Stimulated activated CD4-positive, alpha-beta T cell treated with anti-CD3 and anti-CD28 coated beads, Interleukin-4, amount 100 ng/mL, for 1 hour (primary cell): Measurements from ENCODE around the gene TTYH2.
A peak's percentile ranks its signal among the peaks of the same experiment; 100 is the strongest.
"Not testable (repeated sequence)": the region's sequence is repeated elsewhere in the genome, so short reads cannot be mapped to it uniquely, and the experiment has no call there.

Experiments
- DNase-seq: peaks from one replicate; pipeline ENCODE4 v3.0.0-alpha.2; 2020

Gene TTYH2, protein sequence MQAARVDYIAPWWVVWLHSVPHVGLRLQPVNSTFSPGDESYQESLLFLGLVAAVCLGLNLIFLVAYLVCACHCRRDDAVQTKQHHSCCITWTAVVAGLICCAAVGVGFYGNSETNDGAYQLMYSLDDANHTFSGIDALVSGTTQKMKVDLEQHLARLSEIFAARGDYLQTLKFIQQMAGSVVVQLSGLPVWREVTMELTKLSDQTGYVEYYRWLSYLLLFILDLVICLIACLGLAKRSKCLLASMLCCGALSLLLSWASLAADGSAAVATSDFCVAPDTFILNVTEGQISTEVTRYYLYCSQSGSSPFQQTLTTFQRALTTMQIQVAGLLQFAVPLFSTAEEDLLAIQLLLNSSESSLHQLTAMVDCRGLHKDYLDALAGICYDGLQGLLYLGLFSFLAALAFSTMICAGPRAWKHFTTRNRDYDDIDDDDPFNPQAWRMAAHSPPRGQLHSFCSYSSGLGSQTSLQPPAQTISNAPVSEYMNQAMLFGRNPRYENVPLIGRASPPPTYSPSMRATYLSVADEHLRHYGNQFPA

DNA sequence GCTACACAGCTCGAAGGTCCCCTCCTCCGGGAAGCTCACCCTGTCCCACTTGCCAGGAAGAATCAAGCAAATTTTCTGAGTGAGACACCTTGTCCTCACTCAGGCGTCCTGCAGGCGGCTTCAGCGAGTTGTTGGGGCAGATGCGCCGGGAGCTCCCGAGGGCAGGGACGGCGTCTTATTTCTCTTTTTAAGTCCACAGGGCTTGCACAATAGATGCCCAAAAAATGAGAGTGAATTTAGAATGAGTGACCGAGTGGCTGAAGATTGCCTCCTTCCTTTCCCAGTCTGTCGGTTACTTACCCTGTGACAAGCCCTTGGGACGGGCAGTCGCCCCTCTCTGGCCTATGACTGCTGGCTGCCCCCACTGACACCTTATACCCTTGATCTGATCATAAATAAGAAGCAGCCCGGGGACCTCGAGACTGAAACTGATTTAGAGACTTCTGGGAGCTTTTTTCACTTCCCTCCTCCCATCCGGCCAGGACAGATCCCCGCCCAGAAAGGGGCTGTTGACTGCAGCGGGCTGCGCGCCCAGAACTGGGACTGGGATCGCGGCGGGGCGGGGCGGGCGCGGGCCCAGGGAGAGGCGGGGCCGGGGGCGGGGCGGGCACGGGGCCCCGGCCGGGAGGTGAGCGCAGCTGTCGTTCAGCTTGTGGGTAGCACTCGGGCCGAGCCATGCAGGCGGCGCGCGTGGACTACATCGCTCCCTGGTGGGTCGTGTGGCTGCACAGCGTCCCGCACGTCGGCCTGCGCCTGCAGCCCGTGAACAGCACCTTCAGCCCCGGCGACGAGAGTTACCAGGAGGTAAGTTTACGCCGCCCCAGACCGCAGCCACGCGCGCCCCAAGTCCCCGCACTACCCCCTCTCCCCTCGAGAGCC, at the start of gene TTYH2:
Gene TTYH2, plus strand, starts transcription at position 659 of the 879 bp plus-strand sequence. Its CDS starts 17 bp downstream, at position 676.
- DNase-seq = peak; percentile 69

DNA sequence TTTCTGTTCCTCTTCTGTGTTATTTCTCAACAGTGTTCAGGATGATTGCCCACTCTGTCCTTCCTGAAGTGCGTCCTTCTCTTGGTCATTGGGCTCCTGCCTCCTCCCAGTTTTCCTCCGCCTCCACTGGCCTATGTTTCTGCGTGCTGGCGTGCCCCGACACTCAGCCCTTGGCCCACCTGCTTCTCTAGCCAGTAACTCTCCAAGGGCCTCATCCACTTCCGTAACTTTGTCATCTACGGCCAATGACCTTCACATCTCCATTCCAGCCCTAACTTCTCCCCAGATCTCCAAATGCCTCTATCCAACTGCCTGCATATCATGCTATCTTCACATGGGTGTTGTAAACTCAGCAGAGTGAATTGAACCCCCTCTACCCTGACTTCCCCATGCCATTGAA, 49.5 kb upstream of the TTYH2 start:
- no peak for DNase-seq

DNA sequence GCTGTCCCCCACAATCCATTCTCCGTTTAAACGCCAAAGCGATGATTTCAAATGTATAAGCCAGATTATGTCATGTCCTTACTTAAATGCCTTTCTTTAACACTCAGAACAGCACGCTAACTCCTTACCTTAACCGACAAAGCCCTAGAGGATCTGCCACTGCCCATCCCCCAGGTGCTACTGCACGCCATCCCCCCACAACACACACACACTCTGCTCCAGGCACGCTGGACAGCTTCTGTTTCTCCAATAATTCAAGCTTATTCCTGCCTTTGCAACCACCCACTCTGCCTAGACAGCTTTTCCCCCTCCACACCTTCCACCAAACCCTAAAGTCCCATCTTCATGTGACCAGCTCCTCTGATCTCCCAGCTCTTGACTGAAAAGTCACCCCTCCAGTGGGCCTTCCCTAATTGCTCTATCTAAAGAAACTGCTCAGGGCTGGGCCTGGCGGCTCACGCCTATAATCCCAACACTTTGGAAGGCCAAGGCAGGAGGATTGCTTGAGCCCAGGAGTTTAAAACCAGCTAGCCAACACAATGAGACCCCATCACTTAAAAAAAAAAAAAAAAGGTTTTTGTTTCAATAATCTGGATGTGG, 48.8 kb upstream of the TTYH2 start:
- DNase-seq = no peak

DNA sequence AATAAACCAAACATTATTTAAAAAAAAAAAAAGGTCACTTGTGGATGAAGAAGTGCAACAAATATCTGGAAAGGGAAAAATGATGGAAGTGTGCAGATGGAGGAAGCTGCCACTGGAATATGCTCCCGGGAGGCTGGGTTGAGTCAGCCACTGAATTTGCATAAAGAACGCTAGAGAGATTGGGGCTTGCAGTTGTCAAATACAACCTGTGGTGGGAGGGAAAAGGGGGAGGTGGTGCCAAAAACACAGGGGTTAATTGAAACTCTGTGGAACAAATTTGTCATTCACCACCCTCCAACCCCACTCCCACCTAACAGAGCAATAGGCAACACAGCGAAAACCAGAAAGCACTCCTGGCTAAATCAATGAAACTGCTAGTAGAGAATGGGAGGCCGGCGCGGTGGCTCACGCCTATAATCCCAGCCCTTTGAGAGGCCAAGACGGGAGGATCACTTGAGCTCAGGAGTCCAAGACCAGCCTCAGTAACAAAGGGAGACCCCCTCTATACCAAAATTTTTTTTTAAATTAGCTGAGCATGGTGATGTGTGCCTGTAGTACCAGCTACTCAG, 47.5 kb upstream of the TTYH2 start:
- DNase-seq = no peak

DNA sequence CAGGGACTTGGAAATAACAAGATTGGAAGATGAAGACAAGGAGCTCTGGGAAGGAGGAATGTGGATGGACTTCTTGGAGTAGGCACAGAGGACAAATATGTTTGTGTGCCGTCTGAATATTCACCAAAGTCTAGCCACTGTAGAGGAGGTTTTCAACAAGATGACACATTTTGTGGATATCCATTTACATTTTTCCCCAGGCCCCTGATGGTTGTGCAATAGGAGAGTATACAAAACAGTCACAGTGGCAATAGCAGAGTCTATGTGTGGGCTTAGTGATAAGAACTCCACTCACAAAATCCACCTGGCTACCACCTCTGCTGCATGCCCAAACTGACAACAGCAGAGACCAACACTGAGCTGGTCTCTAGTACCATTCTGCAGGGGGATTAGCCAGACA, 42.4 kb upstream of the TTYH2 start:
- no peak for DNase-seq

DNA sequence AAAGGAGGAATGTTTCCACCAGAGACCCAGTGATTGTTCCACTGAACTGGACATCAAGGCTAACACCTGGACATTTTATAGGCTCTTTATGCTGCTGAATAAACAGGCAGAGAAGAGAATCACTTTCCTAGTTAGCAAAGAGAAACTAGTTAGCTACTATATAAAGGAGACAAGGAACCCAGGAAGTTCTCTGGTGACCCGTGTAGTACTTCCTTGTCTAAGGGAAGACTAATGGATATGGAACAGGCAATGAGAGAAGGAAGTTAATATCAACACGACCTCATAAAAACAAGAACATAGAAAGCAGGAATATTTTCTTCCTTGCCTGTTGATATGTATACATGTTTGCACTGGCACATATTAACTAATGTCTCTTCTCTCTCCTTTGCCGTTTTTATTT, 40.7 kb upstream of the TTYH2 start:
- DNase-seq = no peak

DNA sequence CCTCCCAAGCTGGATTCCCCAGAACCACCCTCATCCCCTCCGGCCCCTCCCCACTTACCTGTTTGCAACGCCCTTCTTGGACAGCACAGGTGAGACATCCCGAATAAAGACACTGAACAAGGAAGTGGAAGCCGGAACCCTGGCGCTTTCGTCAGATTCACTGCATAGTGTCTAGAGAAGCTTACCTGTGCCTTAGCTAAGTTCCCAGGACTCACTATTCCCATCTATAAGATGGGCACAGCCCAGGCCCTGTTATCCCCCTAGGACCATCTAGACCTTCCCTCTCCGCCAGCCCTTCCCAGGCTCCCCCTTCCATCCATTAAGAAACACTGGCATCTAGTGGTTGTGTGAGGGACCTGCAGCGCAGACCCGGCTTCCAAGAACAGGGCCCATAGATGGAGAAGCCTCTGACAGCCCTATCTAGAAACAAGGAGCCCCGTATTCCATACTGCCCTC, 36.8 kb upstream of the TTYH2 start:
- peak; percentile 35 for DNase-seq

DNA sequence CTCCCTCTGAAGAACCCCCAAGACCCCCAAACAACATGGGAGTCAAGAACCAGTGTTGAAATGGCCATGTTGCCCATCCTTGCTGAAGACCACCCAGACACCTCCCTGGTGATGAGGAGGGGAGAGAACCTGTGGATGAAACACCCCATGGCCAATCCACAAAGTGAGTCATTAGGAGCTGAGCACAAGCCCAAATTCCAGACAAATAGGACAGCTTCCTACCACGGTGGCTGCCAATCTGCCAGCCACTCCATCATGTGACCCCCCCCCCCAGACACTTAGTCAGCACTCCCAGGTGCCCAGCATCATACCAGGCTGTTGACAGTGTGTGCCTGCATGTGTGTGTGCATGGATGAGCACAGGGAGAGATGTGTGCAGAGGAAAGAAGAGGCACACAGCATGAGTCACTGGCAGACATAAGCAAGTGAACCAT, 36.3 kb upstream of the TTYH2 start:
- no peak for DNase-seq

DNA sequence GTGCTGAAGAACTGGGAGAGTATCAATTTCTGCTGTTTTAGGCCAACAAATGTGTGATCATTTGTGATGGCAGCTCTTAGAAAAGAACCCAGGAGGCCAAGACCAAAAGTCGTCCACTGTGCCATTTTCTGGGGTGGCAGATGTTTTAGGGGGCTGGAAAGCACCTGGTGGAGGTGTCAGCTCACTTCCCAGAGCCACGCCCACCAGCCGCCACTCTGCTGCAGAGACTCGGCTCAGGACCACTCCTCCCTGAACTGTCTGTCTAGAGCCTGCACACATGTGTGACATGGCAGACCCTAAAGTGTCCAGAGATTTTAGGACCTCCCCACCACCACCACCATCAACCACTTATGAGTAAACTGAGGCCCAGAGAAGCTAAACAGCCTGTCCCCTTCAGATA, 33.8 kb upstream of the TTYH2 start:
- no peak for DNase-seq

DNA sequence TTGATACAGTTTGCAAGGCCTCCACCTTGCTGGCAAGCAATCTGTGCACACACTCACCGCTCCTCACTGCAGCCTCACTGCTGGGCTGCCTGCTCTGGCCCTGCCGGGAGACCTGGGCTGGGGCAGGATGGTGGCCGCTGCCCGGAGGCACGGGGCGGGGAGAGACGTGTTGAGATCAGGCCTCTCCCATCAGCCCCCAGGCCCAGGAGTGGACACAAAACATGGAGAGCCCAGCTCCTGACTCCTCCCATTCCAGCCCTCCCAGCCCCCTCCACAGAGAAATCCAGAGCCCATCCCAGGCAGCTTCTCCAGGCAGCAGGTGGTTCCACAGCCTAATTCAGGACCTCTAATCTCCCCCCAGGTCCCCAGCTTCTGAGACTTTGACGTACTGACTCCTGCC, 33.0 kb upstream of the TTYH2 start:
- DNase-seq = no peak

DNA sequence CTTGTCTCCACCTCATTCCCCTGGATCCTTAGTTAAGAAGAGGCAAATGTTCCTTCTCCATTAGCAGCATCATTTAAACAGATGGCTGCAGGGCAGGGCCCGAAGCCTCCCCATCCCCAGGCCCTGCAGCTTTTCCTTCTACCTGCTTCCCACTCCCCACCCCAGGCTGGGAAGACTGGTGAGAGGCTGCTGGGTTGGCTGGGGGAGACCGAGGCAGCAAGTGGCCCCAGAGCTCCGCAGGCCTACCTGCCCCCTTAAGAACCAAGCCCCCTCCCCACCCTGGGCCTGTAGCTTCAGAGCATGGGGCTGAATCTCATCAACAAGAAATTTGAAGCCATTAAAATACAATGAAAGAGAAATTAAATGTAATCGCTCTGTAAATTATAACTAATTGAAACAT, 32.0 kb upstream of the TTYH2 start:
- DNase-seq = no peak

DNA sequence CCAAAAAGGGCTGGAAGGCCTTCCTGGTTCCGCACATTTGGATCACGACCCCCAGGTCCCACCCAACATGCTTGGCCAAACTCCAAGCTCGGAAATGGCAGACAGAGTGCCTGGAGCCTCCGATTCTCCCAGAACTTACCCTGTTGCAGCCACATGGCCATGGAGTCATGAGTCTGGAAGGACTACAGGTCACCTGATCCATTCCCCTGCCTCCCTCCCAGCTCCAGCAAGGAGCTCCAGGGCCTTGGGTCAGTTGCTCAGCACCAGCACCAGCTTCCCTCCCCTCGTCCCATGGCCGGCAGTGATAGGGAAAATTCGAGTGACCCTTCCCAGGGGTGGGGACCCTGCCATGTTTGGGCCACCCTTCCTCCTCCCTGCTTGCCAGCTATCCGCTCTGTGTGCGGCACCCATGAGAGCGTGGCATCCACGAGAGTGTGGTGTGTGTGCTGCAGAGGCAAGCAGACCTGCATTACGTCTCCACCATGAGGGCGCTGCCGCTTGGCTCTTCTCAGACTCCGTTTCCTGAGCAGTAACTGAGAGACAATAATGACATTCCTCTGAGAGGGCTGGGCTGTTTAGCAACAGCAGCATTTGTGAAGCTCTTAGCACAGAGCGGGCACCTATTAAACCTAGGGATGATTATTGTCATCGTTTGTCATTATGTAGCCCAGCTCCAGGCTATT, 31.2 kb upstream of the TTYH2 start:
- DNase-seq = no peak

DNA sequence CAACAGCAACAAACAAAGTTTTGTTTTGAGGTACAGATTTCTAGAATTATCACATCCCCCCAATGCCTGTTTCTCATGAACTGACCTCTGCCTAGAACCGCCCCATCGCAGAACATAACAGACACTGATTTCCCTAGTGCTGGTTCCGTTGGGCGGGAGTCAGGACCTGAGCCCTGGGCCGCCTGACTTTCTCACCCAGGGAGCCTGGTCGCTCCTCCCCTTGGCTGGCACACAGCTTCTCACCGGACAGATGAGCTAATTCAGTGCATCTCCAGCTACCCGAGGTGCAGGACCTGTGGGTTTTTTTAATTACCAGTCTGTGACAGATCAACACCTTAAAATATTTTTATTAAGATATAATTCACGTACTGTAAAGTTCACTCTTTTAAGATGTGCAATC, 30.0 kb upstream of the TTYH2 start:
- no peak for DNase-seq

DNA sequence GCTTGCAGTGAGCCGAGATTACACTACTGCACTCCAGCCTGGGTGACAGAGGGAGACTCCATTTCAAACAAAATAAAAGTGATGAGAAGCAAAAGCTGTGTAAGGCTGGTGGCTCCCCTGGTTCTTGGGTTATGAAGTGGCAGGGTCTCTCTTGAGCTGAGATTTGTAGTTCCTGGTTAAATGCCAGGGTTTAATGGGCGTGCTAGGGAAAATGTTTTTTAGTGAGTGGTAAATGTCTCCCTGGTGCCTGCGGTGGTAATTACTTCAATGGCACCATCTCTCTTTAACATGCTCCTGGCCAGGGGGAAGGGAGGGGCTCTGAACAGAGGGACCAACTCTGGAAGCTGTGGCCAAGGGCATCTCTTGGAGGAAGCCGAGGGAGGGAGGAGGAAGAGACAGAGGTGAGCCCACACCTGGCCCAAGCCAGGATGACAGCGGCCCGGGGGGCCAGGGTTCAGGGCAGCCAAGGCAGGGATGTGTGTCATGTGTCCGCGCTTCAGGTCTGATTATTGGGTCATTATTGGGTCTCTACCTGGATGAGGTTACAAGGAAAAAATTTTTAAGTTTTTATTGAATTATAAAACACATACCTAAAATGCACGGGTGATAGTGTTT, 27.7 kb upstream of the TTYH2 start:
- no peak for DNase-seq

DNA sequence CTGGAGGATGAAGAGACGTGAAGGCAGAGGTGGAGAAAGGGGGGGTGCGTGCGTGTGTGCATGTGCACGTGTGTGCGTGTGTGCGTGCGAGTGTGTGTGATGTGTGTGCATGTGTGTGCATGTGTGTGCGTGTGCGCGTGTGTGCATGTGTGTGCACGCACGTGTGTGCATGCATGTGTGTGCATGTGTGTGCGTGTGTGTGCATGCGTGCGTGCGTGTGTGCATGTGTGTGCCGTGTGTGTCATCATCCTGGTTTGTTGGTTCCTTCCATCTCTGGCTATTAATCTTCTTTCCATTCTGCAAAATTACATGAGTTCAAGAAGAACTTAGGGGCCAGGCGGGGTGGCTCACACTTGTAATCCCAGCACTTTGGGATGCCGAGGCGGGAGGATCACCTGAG, 26.9 kb upstream of the TTYH2 start:
- no peak for DNase-seq

DNA sequence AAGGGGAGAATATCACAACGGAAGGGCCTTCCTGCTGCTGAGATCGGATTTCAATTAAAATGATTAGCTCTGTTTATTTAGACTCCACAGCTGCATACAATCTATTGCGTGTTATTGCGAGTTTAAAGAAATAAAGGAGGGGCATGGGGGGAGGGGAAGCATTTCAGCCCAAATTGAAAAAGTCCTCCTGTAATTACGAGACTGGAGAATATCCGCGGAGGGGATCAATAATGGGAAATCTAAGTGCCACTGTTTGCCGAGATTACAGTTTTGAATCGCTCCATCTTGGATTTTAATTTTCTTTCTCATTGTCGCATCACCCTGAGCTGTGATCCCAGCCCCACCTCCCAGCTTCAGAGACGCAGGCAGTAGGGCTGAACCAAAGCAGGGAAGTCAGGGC, 25.6 kb upstream of the TTYH2 start:
- no peak for DNase-seq

DNA sequence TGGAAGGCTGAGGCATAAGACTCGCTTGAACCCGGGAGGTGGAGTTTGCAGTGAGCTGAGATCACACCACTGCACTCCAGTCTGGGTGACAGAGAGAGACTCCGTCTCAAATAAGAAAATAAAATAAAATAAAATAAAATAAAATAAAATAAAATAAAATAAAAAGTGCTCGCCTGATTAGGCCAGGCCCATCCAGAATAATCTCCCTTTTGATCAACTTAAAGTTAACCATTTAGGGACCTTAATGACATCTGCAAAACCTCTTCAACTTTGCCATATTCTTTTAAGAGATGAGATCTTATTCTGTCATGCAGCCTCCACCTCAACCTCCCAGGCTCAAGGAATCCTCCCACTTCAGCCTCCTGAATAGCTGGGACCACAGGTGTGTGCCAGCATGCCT, 24.7 kb upstream of the TTYH2 start:
- DNase-seq = not testable (repeated sequence)

DNA sequence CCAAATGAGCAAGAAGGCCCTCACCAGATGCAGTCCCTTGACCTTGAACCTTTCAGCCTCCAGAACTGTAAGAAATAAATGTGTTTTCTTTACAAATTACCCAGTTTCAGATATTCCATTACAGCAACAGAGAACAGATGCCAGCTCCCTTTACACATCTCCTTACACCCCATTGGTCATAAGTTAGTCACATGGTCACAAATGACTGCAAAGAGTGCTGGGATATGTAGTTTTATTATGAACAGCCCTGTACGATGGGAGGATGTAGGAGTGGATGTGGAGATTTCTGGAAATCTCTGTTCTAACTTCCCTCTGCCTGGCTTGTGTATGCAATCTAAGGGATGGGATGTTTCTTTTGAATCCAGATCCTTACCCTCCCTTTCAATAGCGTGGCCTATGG, 23.2 kb upstream of the TTYH2 start:
- DNase-seq = no peak

DNA sequence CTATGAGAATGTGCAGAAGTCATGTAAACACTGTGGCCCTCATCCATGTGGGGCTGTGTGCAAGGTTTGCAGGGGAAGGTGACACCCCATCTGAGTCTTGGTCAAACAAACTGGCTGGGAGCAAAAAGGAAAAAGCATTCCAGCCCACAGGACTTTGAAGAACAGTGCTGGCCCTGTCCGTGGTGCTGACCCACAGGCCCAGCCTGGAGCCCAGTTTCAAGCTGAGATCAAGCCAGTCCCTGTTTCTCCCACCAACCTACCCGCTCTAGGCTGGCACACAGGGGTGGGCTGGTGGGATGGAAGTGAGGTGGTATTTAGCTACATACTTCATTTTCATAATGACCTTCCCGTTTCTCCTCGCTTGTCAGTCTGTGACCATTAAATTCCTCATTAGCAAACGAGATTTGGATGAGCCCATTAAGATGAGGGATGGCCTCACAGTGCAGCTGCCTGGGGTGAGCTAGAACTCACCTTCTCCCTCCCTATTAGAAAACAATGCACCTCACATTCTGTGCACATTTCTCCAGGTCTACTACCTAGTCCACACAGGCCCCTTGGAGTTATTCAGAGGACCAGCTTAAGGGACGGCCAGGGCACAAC, 22.5 kb upstream of the TTYH2 start:
- no peak for DNase-seq

DNA sequence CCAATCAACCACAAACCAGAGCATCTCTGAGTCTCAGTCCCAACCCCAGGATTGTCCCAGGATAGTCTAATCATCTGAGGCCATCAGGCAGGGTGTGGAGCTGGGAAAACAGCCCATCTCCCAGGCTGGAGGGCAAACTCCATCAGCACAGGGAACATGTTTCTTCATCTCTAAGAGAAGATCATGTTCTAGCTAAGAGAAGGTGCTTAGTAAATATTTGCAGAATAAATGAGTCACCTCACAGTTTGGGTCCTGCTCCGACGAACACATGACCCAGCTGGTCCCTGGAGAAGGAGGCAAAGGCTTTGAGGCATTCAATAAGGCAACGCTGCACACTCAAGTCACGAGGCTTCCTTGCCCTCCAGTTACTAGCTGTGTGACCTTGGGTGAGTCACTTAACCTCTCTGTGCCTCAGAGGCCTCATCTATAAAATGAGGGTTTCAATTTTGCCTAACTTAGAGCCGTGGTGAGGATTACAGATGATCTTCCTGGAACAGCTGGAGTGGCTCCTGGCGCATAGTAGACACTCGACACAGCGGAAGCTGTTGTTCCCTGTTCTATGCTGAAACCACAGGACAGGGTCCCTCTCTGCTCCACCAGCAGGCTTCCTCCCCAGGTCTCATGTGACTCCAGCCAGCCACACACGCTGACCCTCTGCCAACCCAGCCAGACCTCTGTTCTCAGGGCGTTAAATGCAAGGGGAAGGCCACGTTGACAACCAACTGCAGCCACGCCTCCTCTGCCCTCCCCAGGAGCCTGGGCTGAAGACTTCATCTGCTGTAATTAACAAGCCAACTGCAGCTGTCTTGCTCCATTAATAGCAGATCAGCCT, 20.2 kb upstream of the TTYH2 start:
- no peak for DNase-seq

DNA sequence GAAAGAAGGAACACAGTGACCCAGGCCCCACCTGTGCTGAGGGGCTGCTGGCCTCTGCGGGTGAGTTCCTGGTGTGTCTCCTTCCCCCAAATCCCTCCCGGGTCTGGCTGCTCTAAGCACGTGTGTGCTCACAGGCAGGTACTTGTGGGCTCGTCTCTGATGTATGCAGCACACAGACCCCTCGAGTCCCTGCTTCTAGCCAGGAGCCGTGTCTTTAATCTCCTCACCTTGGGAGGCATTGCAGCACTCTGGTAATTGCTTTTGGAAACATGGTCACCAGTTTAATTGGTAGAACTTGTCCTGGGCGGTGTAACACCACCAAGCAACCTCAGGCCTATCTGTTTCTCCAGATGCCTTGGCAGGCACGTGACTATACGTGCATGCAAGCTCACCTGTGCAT, 18.7 kb upstream of the TTYH2 start:
- DNase-seq = no peak
